ENCODE measurements around the gene WDR26.
"Not testable (repeated sequence)": the region's sequence is repeated elsewhere in the genome, so short reads cannot be mapped to it uniquely, and the experiment has no call there.

Gene WDR26

DNA sequence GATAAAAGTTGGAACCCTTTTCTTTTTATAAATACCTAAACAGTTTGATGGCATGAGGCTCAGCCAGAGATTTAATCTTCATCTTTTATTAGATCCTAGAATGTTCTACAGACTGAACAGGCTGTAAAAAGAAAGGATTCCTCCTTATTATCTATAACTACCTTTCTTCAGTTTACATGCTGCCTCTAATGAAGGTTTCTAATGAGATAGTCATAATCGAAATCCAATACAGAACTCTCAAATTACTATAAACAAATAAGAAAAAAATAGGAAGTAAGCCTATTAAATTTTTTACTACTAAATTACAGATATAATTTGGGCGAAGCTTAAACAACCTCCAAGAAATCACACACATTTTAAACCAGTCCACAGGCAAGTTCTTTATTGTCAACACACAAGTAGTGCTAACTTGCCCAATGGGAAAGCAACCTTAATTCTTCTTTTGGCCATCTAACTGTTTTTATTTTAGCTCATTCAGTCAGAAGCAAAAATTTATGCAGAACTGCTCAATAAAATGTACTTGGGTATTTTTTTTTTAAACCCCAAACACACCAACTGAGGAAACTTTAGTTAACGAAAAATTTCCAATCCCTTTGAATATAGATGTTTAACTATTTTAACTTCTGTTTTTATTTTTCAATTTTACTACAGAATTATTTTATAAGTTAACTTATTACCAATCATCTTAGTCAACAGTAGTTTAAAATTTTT lies 4.8 kb downstream of the WDR26 start:
- H3K4me3 ChIP-seq (ENCODE audit: low read length in 2 of 2): no peak overlapping the region
- no peak overlapping the region for H3K4me2 ChIP-seq (ENCODE audit: insufficient read depth, low read length, poor library complexity, severe bottlenecking)
- H3K14ac ChIP-seq (ENCODE audit: low read length): no peak overlapping the region
- H4K8ac ChIP-seq (ENCODE audit: low read depth, low read length): no peak overlapping the region
- no peak overlapping the region for H2BK12ac ChIP-seq (ENCODE audit: low read length)
- no peak for DNase-seq (ENCODE audit: low spot score)
- no CpG with 5 or more reads among the region's 3 CpGs for WGBS, 2 donors (ENCODE audit: extremely low coverage in 2 of 2, insufficient read length in 2 of 2, insufficient replicate concordance in 1 of 2)
- H3K18ac ChIP-seq (ENCODE audit: low read length): no peak overlapping the region
- H3K9ac ChIP-seq (ENCODE audit: low read depth, low read length, poor library complexity): no peak overlapping the region
- H3K27ac ChIP-seq (replicated peaks; ENCODE audit: low read length): no peak overlapping the region
- H3K4ac ChIP-seq (ENCODE audit: low read length): no peak overlapping the region
- no peak overlapping the region for H2BK5ac ChIP-seq (ENCODE audit: low read length)
- no peak overlapping the region for H2AK5ac ChIP-seq (ENCODE audit: low read depth, low read length)
- H2AFZ ChIP-seq (ENCODE audit: low read length): no peak overlapping the region
- no peaks in the 10 kb centered on the region for H3K9me3 ChIP-seq (replicated peaks in 1 of 2; ENCODE audit: control insufficient read depth in 2 of 2, insufficient read depth in 1 of 2, low read depth in 1 of 2, low read length in 2 of 2)
- no peaks in the 10 kb centered on the region for H3K27me3 ChIP-seq (ENCODE audit: control insufficient read depth in 3 of 3, insufficient read depth in 3 of 3, low read depth in 1 of 3, low read length in 3 of 3)
- H3K23ac ChIP-seq (ENCODE audit: low read depth, low read length, poor library complexity): no peak overlapping the region
- H4K91ac ChIP-seq (ENCODE audit: low read depth, low read length, poor library complexity): no peak overlapping the region
- peaks cover 4 to 12% of the 10 kb centered on the region in 2 donors for H3K4me1 ChIP-seq (ENCODE audit: control insufficient read depth in 2 of 2, insufficient read depth in 1 of 2, low read depth in 1 of 2, low read length in 2 of 2)
- H2BK120ac ChIP-seq (ENCODE audit: low read depth, low read length): no peak overlapping the region
- peaks cover 3 to 68% of the 10 kb centered on the region in 2 donors for H3K36me3 ChIP-seq (replicated peaks in 1 of 2; ENCODE audit: control insufficient read depth in 2 of 2, insufficient read depth in 2 of 2, low read length in 2 of 2)
- peaks cover 2% of the 10 kb centered on the region for H3K79me1 ChIP-seq (ENCODE audit: low read depth, low read length)
- H2BK15ac ChIP-seq (ENCODE audit: low read length): no peak overlapping the region

DNA sequence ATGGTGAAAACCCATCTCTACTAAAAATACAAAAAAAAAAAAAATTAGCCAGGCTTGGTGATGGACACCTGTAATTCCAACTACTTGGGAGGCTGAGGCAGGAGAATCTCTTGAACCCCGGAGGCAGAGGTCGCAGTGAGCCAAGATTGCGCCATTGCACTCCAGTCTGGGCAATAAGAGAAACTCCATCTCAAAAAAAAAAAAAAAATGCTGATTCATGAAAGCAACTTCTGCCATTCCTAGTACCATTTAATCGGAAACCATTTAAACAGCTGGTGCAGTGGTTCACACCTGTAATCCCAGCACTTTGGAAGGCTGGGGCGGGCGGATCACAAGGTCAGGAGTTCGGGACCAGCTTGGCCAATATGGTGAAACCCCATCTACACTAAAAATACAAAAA lies 5.9 kb downstream of the WDR26 start:
- H3K36me3 ChIP-seq (replicated peaks in 1 of 2; ENCODE audit: control insufficient read depth in 2 of 2, insufficient read depth in 2 of 2, low read length in 2 of 2): peaks cover 7 to 79% of the 10 kb centered on the region in 2 donors
- no CpG with 5 or more reads among the region's 7 CpGs for WGBS, 2 donors (ENCODE audit: extremely low coverage in 2 of 2, insufficient read length in 2 of 2, insufficient replicate concordance in 1 of 2)
- H3K18ac ChIP-seq (ENCODE audit: low read length): not testable (repeated sequence)

DNA sequence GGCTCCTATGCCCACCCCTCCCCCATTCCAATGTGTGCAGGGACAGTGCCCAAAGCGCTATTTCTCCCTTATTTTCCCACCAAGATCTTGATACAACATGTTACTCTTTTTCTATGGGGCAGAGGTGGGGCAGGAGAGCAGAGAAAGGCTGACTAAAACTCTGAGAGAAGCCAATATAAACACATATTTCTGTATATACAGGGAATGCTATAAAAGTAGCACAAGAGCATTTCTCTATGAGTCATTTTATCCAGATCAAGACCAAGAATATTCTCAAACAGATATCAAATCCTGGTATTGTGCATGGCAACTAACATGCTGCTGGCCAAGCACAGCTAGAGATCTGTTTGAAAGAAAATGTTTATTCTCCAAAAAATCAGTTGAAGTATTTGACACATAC lies 7.3 kb downstream of the WDR26 start:
- no peak for DNase-seq (ENCODE audit: low spot score)
- WGBS, 2 donors (ENCODE audit: extremely low coverage in 2 of 2, insufficient read length in 2 of 2, insufficient replicate concordance in 1 of 2): no CpG with 5 or more reads among the region's 1 CpG
- Histone ChIP-seq H3K27me3 (ENCODE audit: control insufficient read depth in 3 of 3, insufficient read depth in 3 of 3, low read depth in 1 of 3, low read length in 3 of 3) (no peaks in the 10 kb centered on the region), H4K91ac (ENCODE audit: low read depth, low read length, poor library complexity) (no peak overlapping the region), H3K4me1 (ENCODE audit: control insufficient read depth in 2 of 2, insufficient read depth in 1 of 2, low read depth in 1 of 2, low read length in 2 of 2) (peaks cover 2 to 12% of the 10 kb centered on the region in 2 donors), H4K8ac (ENCODE audit: low read depth, low read length) (no peak overlapping the region), H3K9ac (ENCODE audit: low read depth, low read length, poor library complexity) (no peak overlapping the region), H3K23ac (ENCODE audit: low read depth, low read length, poor library complexity) (no peak overlapping the region), H3K9me3 (replicated peaks in 1 of 2; ENCODE audit: control insufficient read depth in 2 of 2, insufficient read depth in 1 of 2, low read depth in 1 of 2, low read length in 2 of 2) (no peaks in the 10 kb centered on the region), H3K4ac (ENCODE audit: low read length) (no peak overlapping the region), H3K18ac (ENCODE audit: low read length) (no peak overlapping the region), H3K79me1 (ENCODE audit: low read depth, low read length) (no peaks in the 10 kb centered on the region), H3K4me3 (ENCODE audit: low read length in 2 of 2) (no peak overlapping the region), H3K14ac (ENCODE audit: low read length) (no peak overlapping the region), H2BK120ac (ENCODE audit: low read depth, low read length) (no peak overlapping the region), H3K4me2 (ENCODE audit: insufficient read depth, low read length, poor library complexity, severe bottlenecking) (no peak overlapping the region), H2BK12ac (ENCODE audit: low read length) (no peak overlapping the region), H2BK5ac (ENCODE audit: low read length) (no peak overlapping the region), H3K27ac (replicated peaks; ENCODE audit: low read length) (no peak overlapping the region), H2BK15ac (ENCODE audit: low read length) (no peak overlapping the region), H2AFZ (ENCODE audit: low read length) (no peak overlapping the region), H2AK5ac (ENCODE audit: low read depth, low read length) (no peak overlapping the region), H3K36me3 (replicated peaks in 1 of 2; ENCODE audit: control insufficient read depth in 2 of 2, insufficient read depth in 2 of 2, low read length in 2 of 2) (peaks cover 12 to 92% of the 10 kb centered on the region in 2 donors)

More for the DNA sequence above, 5.9 kb downstream of the WDR26 start:
- not testable (repeated sequence) for H3K14ac ChIP-seq (ENCODE audit: low read length); H3K4me3 ChIP-seq (ENCODE audit: low read length in 2 of 2); H2BK12ac ChIP-seq (ENCODE audit: low read length); H3K9ac ChIP-seq (ENCODE audit: low read depth, low read length, poor library complexity); H3K23ac ChIP-seq (ENCODE audit: low read depth, low read length, poor library complexity); H3K27me3 ChIP-seq (ENCODE audit: control insufficient read depth in 3 of 3, insufficient read depth in 3 of 3, low read depth in 1 of 3, low read length in 3 of 3); H4K91ac ChIP-seq (ENCODE audit: low read depth, low read length, poor library complexity); H2BK15ac ChIP-seq (ENCODE audit: low read length); H3K27ac ChIP-seq (replicated peaks; ENCODE audit: low read length); DNase-seq (ENCODE audit: low spot score); H4K8ac ChIP-seq (ENCODE audit: low read depth, low read length); H2AFZ ChIP-seq (ENCODE audit: low read length); H2BK5ac ChIP-seq (ENCODE audit: low read length); H3K4ac ChIP-seq (ENCODE audit: low read length); H3K9me3 ChIP-seq (replicated peaks in 1 of 2; ENCODE audit: control insufficient read depth in 2 of 2, insufficient read depth in 1 of 2, low read depth in 1 of 2, low read length in 2 of 2); H2AK5ac ChIP-seq (ENCODE audit: low read depth, low read length); H3K79me1 ChIP-seq (ENCODE audit: low read depth, low read length); H2BK120ac ChIP-seq (ENCODE audit: low read depth, low read length); H3K4me2 ChIP-seq (ENCODE audit: insufficient read depth, low read length, poor library complexity, severe bottlenecking)
- peaks cover 4 to 12% of the 10 kb centered on the region in 2 donors for H3K4me1 ChIP-seq (ENCODE audit: control insufficient read depth in 2 of 2, insufficient read depth in 1 of 2, low read depth in 1 of 2, low read length in 2 of 2)

DNA sequence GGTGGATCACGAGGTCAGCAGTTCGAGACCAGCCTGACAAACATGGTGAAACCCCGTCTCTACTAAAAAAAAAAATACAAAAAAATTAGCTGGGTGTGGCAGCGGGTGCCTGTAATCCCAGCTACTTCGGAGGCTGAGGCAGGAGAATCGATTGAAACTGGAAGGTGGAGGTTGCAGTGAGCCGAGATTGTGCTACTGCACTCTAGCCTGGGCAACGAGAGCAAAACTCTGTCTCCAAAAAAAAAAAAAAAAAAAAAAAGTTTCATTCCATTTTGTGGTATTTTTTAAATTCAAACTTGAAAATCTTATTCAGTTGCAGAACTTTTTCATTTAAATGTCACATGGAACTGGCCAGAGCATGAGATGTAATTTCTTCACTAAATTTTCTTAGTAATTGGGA lies 7.7 kb downstream of the WDR26 start:
- H2AK5ac ChIP-seq (ENCODE audit: low read depth, low read length); H4K8ac ChIP-seq (ENCODE audit: low read depth, low read length); H3K14ac ChIP-seq (ENCODE audit: low read length); H3K18ac ChIP-seq (ENCODE audit: low read length); H3K27ac ChIP-seq (replicated peaks; ENCODE audit: low read length); H3K4ac ChIP-seq (ENCODE audit: low read length); H3K4me2 ChIP-seq (ENCODE audit: insufficient read depth, low read length, poor library complexity, severe bottlenecking); DNase-seq (ENCODE audit: low spot score); H4K91ac ChIP-seq (ENCODE audit: low read depth, low read length, poor library complexity); H3K27me3 ChIP-seq (ENCODE audit: control insufficient read depth in 3 of 3, insufficient read depth in 3 of 3, low read depth in 1 of 3, low read length in 3 of 3); H2BK15ac ChIP-seq (ENCODE audit: low read length); H2AFZ ChIP-seq (ENCODE audit: low read length); H3K9me3 ChIP-seq (replicated peaks in 1 of 2; ENCODE audit: control insufficient read depth in 2 of 2, insufficient read depth in 1 of 2, low read depth in 1 of 2, low read length in 2 of 2); H2BK5ac ChIP-seq (ENCODE audit: low read length); H3K4me3 ChIP-seq (ENCODE audit: low read length in 2 of 2); H2BK12ac ChIP-seq (ENCODE audit: low read length); H2BK120ac ChIP-seq (ENCODE audit: low read depth, low read length); H3K23ac ChIP-seq (ENCODE audit: low read depth, low read length, poor library complexity); H3K79me1 ChIP-seq (ENCODE audit: low read depth, low read length); H3K9ac ChIP-seq (ENCODE audit: low read depth, low read length, poor library complexity): not testable (repeated sequence)
- Histone ChIP-seq H3K36me3 (replicated peaks in 1 of 2; ENCODE audit: control insufficient read depth in 2 of 2, insufficient read depth in 2 of 2, low read length in 2 of 2) (peaks cover 16 to 97% of the 10 kb centered on the region in 2 donors), H3K4me1 (ENCODE audit: control insufficient read depth in 2 of 2, insufficient read depth in 1 of 2, low read depth in 1 of 2, low read length in 2 of 2) (peaks cover 2 to 12% of the 10 kb centered on the region in 2 donors)
- WGBS, 2 donors (ENCODE audit: extremely low coverage in 2 of 2, insufficient read length in 2 of 2, insufficient replicate concordance in 1 of 2): no CpG with 5 or more reads among the region's 8 CpGs

Measured in neuronal stem cell (in vitro differentiated cells).